Neutrophil (primary cell): Measurements from ENCODE around the gene TBC1D4.

Experiments
- H3K27ac ChIP-seq: fragments of 200-600 bp; sonication (generic); 2 replicates; pipeline ENCODE4 v1.5.1; 2016; ENCODE audit warnings: mild to moderate bottlenecking, moderate library complexity
- H3K27me3 ChIP-seq: fragments of 200-600 bp; sonication (generic); 2 replicates; pipeline ENCODE4 v1.6.0; 2016; ENCODE audit warnings: mild to moderate bottlenecking
- H3K36me3 ChIP-seq: fragments of 200-600 bp; sonication (generic); 2 replicates; pipeline ENCODE4 v1.5.1; 2017
- H3K4me1 ChIP-seq, 2 experiments: fragments of 200-600 bp in 1 of 2; sonication (generic) in 1 of 2; 1 replicate in 1 of 2; 2 replicates in 1 of 2; pipeline versions ENCODE4 v1.5.1 to v1.6.1; 2013 to 2016; ENCODE audit warnings: low read depth in 1 of 2, low read length in 1 of 2, mild to moderate bottlenecking in 1 of 2, moderate library complexity in 1 of 2; ENCODE audit not compliant: control insufficient read depth in 1 of 2, insufficient read depth in 1 of 2
- H3K4me3 ChIP-seq, 2 experiments: fragments of 200-600 bp in 1 of 2; sonication (generic) in 1 of 2; 1 replicate in 1 of 2; 2 replicates in 1 of 2; pipeline ENCODE4 v1.5.1; 2013 to 2016; ENCODE audit warnings: low read depth in 1 of 2, low read length in 1 of 2, mild to moderate bottlenecking in 1 of 2, moderate library complexity in 1 of 2
- H3K9me3 ChIP-seq: fragments of 200-600 bp; sonication (generic); 2 replicates; pipeline ENCODE4 v1.5.1; 2016
- CTCF ChIP-seq: fragments of 200-600 bp; sonication (generic); IDR thresholded peaks from 2 replicates; pipeline ENCODE4 v1.5.1; 2016; ENCODE audit warnings: antibody characterized with exemption

TBC1D4 gene

GRCh38 chr13:75318138-75318833 lies 163.7 kb downstream of the TBC1D4 start:
- Histone ChIP-seq H3K4me3 (no peak overlapping the region), H3K36me3 (no peaks in the 10 kb centered on the region), H3K27me3 (no peaks in the 10 kb centered on the region), H3K4me1 (no peaks in the 10 kb centered on the region), H3K27ac (no peak overlapping the region), H3K9me3 (no peaks in the 10 kb centered on the region)
- TF ChIP-seq CTCF, result no peak

GRCh38 chr13:75316427-75316826 lies 165.5 kb downstream of the TBC1D4 start:
- Histone ChIP-seq H3K27me3 (no peaks in the 10 kb centered on the region), H3K9me3 (no peaks in the 10 kb centered on the region), H3K36me3 (no peaks in the 10 kb centered on the region), H3K27ac (no peak overlapping the region), H3K4me3 (no peak overlapping the region), H3K4me1 (no peaks in the 10 kb centered on the region)
- TF ChIP-seq CTCF, result no peak

- TF ChIP-seq CTCF, result no peak
- Histone ChIP-seq H3K4me1 (no peaks in the 10 kb centered on the region), H3K9me3 (no peaks in the 10 kb centered on the region), H3K27me3 (no peaks in the 10 kb centered on the region), H3K36me3 (no peaks in the 10 kb centered on the region), H3K4me3 (no peak overlapping the region), H3K27ac (no peak overlapping the region)
Observed at GRCh38 chr13:75312884-75313520, 169.0 kb downstream of the TBC1D4 start.

- no peak overlapping the region for H3K27ac ChIP-seq
- no peaks in the 10 kb centered on the region for H3K9me3 ChIP-seq
- TF ChIP-seq CTCF, result no peak
- no peaks in the 10 kb centered on the region for H3K27me3 ChIP-seq
- H3K4me1 ChIP-seq, result no peaks in the 10 kb centered on the region
- H3K36me3 ChIP-seq, result no peaks in the 10 kb centered on the region
- H3K4me3 ChIP-seq, result no peak overlapping the region
Observed at GRCh38 chr13:75309981-75310580, 171.9 kb downstream of the TBC1D4 start.

GRCh38 chr13:75308222-75308621 lies 173.7 kb downstream of the TBC1D4 start:
- Histone ChIP-seq H3K9me3 (no peaks in the 10 kb centered on the region), H3K36me3 (no peaks in the 10 kb centered on the region), H3K4me1 (no peaks in the 10 kb centered on the region), H3K4me3 (no peak overlapping the region), H3K27me3 (no peaks in the 10 kb centered on the region), H3K27ac (no peak overlapping the region)
- no peak for TF ChIP-seq CTCF
